ENCODE results near the gene ADCY1. TPM values are rescaled to one million over a fixed set of nuclear protein-coding genes. Genes with fewer than 3 reads are reported as not detected.

ADCY1 gene
- total RNA-seq, 1 donor from 2014 or later: 13.6 TPM

DNA sequence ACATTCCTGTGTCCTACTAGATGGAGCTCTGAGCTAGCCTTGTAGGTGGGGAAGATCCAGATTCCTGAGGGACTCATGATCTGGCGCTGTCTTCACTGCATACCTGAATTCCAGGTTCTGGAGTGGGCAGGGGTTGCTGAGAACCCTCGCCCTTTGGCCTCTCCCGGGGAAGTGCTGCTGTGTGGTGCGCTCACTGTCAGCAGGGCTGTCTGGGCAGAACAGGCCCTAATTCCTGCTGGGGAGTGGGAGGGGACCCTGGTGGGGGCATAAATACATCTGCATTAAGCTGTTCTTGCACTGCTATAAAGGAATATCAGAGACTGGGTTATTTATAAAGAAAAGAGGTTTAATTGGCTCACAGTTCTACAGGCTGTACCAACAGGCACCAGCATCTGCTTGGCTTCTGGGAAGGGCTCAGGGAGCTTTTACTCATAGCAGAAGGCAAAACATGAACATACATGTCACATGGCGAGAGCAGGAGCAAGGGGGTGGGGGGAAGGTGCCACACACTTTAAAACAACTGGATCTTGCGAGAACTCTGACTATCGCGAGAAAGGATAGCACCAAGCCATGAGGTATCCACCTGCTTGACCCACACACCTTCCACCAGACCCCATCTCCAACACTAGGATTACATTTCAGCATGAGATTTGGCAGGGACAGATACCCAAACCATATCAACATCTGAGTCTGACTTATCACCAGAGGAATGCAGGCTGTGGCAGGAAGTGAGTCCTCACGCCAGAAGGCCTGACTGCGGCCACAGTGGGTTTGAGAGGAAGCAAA is 115.0 kb downstream of the ADCY1 start:
- Mint-ChIP-seq H3K27ac (peak overlapping the region; percentile 80), H3K4me3 (ENCODE audit: low read depth) (no peak overlapping the region), H3K36me3 (ENCODE audit: insufficient read depth) (peaks cover 13% of the 10 kb centered on the region), H3K27me3 (no peaks in the 10 kb centered on the region), H3K9me3 (ENCODE audit: low read depth) (peaks cover 10% of the 10 kb centered on the region), H3K4me1 (ENCODE audit: low read depth) (peaks cover 22% of the 10 kb centered on the region)
- DNase-seq (ENCODE audit: low spot score, unreplicated experiment): no peak
- no peak for TF ChIP-seq CTCF (IDR thresholded peaks at IDR 0.05; ENCODE audit: unreplicated experiment)

GRCh38 chr7:45689797-45690761 is 115.9 kb downstream of the ADCY1 start:
- DNase-seq (ENCODE audit: low spot score, unreplicated experiment): no peak
- Mint-ChIP-seq H3K27me3 (no peaks in the 10 kb centered on the region), H3K27ac (peak overlapping the region; percentile 80), H3K36me3 (ENCODE audit: insufficient read depth) (peaks cover 13% of the 10 kb centered on the region), H3K9me3 (ENCODE audit: low read depth) (peaks cover 12% of the 10 kb centered on the region), H3K4me3 (ENCODE audit: low read depth) (no peak overlapping the region), H3K4me1 (ENCODE audit: low read depth) (peaks cover 22% of the 10 kb centered on the region)
- TF ChIP-seq CTCF (IDR thresholded peaks at IDR 0.05; ENCODE audit: unreplicated experiment): no peak

DNA sequence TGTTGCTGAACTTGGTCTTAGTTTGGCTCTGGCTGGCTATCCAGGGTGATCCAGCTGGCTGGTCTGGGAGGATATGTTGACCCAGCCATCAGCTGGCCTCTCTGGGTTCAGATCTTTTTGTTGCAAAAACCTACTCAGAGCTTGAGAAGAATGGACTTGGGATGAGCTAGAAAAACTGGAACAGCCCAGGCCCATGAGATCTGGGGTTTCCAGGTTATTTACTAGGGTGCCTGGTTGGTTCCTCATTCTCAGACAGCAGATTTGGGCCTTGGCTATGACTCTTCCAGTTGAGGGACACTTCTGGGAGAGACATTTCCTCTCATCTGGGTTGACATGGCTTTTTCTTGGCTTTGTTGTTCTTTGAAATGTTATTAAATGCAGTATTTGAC is 116.6 kb downstream of the ADCY1 start:
- no peak for TF ChIP-seq CTCF (IDR thresholded peaks at IDR 0.05; ENCODE audit: unreplicated experiment)
- DNase-seq (ENCODE audit: low spot score, unreplicated experiment): no peak
- Mint-ChIP-seq H3K27me3 (no peaks in the 10 kb centered on the region), H3K4me1 (ENCODE audit: low read depth) (peaks cover 22% of the 10 kb centered on the region), H3K4me3 (ENCODE audit: low read depth) (no peak overlapping the region), H3K9me3 (ENCODE audit: low read depth) (peaks cover 12% of the 10 kb centered on the region), H3K36me3 (ENCODE audit: insufficient read depth) (peaks cover 13% of the 10 kb centered on the region), H3K27ac (peak overlapping the region; percentile 74)

- Mint-ChIP-seq H3K4me3 (ENCODE audit: low read depth) (no peak overlapping the region), H3K27me3 (no peaks in the 10 kb centered on the region), H3K36me3 (ENCODE audit: insufficient read depth) (peaks cover 13% of the 10 kb centered on the region), H3K9me3 (ENCODE audit: low read depth) (peaks cover 12% of the 10 kb centered on the region), H3K4me1 (ENCODE audit: low read depth) (peaks cover 22% of the 10 kb centered on the region), H3K27ac (peak overlapping the region; percentile 74)
- TF ChIP-seq CTCF (IDR thresholded peaks at IDR 0.05; ENCODE audit: unreplicated experiment): no peak
- DNase-seq (ENCODE audit: low spot score, unreplicated experiment): no peak
These were observed 117.0 kb downstream of the ADCY1 start for GRCh38 chr7:45691155-45691656.

DNA sequence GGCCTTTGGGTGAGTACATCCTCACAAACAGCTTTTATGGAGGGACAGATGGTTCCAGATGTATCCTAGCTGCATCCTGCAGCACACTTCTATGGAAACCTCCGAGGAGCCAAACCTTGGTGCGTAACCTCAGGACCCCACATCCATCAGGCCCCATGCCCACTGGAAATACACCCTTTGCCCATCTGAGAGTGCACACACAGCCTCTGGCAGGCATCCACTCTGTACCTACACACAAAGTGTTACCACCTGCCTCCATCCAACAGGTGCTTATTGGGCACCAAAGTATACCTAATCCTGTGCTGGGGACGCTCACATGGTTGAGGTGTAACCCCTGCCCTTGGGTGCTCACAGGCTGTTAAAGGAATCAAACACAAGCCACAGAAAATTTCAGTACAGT is 117.9 kb downstream of the ADCY1 start:
- peaks cover 22% of the 10 kb centered on the region for H3K4me1 Mint-ChIP-seq (ENCODE audit: low read depth)
- no peak for TF ChIP-seq CTCF (IDR thresholded peaks at IDR 0.05; ENCODE audit: unreplicated experiment)
- no peak overlapping the region for H3K27ac Mint-ChIP-seq

More for the DNA sequence above, 117.9 kb downstream of the ADCY1 start:
- Mint-ChIP-seq H3K9me3 (ENCODE audit: low read depth) (peaks cover 12% of the 10 kb centered on the region), H3K27me3 (no peaks in the 10 kb centered on the region), H3K36me3 (ENCODE audit: insufficient read depth) (peaks cover 13% of the 10 kb centered on the region), H3K4me3 (ENCODE audit: low read depth) (no peak overlapping the region)
- no peak for DNase-seq (ENCODE audit: low spot score, unreplicated experiment)

Data from progenitor cell of endocrine pancreas (in vitro differentiated cells).